Measurements from ENCODE around the gene SNX12. TPM values are rescaled to one million over a fixed set of nuclear protein-coding genes. Genes with fewer than 3 reads are reported as not detected.

SNX12 gene
- total RNA-seq, 1 experiment from 2014 or later, result 69.4 TPM

DNA sequence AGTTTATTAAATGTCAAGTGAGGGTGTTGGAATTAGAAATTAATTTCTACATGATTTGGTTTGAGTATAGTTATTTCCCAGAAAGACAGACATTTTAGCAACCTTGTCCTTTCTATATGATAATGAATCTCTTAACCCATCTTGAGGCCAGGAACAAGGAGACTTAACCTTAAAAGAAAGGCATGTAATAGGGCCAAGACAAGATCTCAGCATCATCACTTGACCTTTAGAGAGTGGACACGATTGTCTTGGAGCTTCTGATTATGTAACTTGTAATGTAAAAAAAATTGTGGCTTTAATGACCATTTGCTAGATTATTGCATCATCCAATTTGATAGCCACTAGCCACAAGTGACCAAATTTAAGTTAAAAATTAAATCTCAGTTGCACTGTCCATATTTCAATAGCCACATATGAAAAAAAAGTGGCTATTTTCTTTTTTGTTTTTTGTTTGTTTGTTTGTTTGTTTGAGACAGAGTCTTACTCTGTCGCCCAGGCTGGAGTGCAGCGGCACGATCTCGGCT, 14.1 kb upstream of the SNX12 start:
- ChIA-PET POLR2A (no interaction called here), CTCF (no interaction called here)
- Mint-ChIP-seq H3K4me1 (peaks cover 3% of the 10 kb centered on the region; the same call in 1 of the 2 replicates), H3K27ac (no peak overlapping the region), H3K27me3 (ENCODE audit: low read depth) (no peaks in the 10 kb centered on the region; the same call in 1 of the 2 replicates), H3K9me3 (no peaks in the 10 kb centered on the region), H3K4me3 (no peak overlapping the region), H3K36me3 (no peaks in the 10 kb centered on the region)
- DNase-seq (ENCODE audit: low spot score) (no peak), ATAC-seq (no peak)
- TF ChIP-seq, protein P1, sequence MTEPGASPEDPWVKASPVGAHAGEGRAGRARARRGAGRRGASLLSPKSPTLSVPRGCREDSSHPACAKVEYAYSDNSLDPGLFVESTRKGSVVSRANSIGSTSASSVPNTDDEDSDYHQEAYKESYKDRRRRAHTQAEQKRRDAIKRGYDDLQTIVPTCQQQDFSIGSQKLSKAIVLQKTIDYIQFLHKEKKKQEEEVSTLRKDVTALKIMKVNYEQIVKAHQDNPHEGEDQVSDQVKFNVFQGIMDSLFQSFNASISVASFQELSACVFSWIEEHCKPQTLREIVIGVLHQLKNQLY (CRISPR knock-in tag; IDR thresholded peaks at IDR 0.05), result no peak
- TF ChIP-seq ETV6 (CRISPR knock-in tag; IDR thresholded peaks at IDR 0.05) (no peak), GABPB1 (CRISPR knock-in tag; IDR thresholded peaks at IDR 0.05) (no peak), NFE2L1 (CRISPR knock-in tag; IDR thresholded peaks at IDR 0.05) (no peak), ATF1 (CRISPR knock-in tag; IDR thresholded peaks at IDR 0.05) (no peak), SP1 (CRISPR knock-in tag; conservative IDR thresholded peaks at IDR 0.05) (no peak), FOXJ3 (CRISPR knock-in tag; IDR thresholded peaks at IDR 0.05; ENCODE audit: borderline replicate concordance) (no peak), ZNF138 (CRISPR knock-in tag; conservative IDR thresholded peaks at IDR 0.05) (no peak), PRRX2 (CRISPR knock-in tag; IDR thresholded peaks at IDR 0.05) (no peak), GRHL2 (CRISPR knock-in tag; IDR thresholded peaks at IDR 0.05; ENCODE audit: insufficient replicate concordance, severe bottlenecking) (no peak)
- TF ChIP-seq, protein P2, sequence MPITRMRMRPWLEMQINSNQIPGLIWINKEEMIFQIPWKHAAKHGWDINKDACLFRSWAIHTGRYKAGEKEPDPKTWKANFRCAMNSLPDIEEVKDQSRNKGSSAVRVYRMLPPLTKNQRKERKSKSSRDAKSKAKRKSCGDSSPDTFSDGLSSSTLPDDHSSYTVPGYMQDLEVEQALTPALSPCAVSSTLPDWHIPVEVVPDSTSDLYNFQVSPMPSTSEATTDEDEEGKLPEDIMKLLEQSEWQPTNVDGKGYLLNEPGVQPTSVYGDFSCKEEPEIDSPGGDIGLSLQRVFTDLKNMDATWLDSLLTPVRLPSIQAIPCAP (CRISPR knock-in tag; IDR thresholded peaks at IDR 0.05), result no peak
- TF ChIP-seq, protein P3, sequence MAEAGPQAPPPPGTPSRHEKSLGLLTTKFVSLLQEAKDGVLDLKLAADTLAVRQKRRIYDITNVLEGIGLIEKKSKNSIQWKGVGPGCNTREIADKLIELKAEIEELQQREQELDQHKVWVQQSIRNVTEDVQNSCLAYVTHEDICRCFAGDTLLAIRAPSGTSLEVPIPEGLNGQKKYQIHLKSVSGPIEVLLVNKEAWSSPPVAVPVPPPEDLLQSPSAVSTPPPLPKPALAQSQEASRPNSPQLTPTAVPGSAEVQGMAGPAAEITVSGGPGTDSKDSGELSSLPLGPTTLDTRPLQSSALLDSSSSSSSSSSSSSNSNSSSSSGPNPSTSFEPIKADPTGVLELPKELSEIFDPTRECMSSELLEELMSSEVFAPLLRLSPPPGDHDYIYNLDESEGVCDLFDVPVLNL (CRISPR knock-in tag; IDR thresholded peaks at IDR 0.05; ENCODE audit: borderline replicate concordance, low read depth), result no peak
- TF ChIP-seq, protein P4, sequence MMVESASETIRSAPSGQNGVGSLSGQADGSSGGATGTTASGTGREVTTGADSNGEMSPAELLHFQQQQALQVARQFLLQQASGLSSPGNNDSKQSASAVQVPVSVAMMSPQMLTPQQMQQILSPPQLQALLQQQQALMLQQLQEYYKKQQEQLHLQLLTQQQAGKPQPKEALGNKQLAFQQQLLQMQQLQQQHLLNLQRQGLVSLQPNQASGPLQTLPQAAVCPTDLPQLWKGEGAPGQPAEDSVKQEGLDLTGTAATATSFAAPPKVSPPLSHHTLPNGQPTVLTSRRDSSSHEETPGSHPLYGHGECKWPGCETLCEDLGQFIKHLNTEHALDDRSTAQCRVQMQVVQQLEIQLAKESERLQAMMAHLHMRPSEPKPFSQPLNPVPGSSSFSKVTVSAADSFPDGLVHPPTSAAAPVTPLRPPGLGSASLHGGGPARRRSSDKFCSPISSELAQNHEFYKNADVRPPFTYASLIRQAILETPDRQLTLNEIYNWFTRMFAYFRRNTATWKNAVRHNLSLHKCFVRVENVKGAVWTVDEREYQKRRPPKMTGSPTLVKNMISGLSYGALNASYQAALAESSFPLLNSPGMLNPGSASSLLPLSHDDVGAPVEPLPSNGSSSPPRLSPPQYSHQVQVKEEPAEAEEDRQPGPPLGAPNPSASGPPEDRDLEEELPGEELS (CRISPR knock-in tag; IDR thresholded peaks at IDR 0.05), result no peak
- TF ChIP-seq, protein P5, sequence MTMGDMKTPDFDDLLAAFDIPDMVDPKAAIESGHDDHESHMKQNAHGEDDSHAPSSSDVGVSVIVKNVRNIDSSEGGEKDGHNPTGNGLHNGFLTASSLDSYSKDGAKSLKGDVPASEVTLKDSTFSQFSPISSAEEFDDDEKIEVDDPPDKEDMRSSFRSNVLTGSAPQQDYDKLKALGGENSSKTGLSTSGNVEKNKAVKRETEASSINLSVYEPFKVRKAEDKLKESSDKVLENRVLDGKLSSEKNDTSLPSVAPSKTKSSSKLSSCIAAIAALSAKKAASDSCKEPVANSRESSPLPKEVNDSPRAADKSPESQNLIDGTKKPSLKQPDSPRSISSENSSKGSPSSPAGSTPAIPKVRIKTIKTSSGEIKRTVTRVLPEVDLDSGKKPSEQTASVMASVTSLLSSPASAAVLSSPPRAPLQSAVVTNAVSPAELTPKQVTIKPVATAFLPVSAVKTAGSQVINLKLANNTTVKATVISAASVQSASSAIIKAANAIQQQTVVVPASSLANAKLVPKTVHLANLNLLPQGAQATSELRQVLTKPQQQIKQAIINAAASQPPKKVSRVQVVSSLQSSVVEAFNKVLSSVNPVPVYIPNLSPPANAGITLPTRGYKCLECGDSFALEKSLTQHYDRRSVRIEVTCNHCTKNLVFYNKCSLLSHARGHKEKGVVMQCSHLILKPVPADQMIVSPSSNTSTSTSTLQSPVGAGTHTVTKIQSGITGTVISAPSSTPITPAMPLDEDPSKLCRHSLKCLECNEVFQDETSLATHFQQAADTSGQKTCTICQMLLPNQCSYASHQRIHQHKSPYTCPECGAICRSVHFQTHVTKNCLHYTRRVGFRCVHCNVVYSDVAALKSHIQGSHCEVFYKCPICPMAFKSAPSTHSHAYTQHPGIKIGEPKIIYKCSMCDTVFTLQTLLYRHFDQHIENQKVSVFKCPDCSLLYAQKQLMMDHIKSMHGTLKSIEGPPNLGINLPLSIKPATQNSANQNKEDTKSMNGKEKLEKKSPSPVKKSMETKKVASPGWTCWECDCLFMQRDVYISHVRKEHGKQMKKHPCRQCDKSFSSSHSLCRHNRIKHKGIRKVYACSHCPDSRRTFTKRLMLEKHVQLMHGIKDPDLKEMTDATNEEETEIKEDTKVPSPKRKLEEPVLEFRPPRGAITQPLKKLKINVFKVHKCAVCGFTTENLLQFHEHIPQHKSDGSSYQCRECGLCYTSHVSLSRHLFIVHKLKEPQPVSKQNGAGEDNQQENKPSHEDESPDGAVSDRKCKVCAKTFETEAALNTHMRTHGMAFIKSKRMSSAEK (CRISPR knock-in tag; IDR thresholded peaks at IDR 0.05; ENCODE audit: borderline replicate concordance), result no peak
- TF ChIP-seq, protein P6, sequence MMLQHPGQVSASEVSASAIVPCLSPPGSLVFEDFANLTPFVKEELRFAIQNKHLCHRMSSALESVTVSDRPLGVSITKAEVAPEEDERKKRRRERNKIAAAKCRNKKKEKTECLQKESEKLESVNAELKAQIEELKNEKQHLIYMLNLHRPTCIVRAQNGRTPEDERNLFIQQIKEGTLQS (CRISPR knock-in tag; conservative IDR thresholded peaks at IDR 0.05), result no peak
- TF ChIP-seq, protein P7, sequence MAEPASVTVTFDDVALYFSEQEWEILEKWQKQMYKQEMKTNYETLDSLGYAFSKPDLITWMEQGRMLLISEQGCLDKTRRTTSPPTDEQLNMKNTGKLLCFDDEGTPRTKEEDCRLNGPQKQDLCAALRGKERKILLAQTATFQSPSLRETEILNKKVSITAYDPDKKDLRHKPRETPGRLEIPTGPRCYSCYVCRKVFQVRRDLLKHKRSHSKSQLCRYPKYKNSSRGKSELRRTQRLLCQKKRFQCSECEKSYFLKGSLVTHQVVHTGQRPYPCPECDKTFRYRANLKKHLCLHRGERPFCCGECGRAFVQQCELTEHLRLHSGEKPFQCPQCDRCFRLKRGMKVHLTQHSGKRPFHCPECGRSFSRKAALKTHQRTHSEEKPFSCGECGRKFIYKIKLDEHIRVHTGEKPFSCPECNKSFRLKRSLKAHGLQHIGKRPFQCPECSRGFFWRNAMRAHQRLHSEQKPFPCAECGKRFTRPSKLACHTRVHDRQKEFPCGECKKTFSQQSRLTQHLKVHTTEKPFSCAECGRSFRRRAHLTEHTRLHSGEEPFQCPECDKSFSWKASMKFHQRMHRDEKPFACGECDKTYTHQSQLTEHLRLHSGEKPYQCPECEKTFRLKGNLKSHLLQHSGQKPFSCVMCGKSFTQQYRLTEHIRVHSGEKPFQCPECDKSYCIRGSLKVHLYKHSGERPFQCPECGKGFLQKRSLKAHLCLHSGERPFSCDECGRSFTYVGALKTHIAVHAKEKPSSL (CRISPR knock-in tag; conservative IDR thresholded peaks at IDR 0.05), result no peak
- TF ChIP-seq, protein P8, sequence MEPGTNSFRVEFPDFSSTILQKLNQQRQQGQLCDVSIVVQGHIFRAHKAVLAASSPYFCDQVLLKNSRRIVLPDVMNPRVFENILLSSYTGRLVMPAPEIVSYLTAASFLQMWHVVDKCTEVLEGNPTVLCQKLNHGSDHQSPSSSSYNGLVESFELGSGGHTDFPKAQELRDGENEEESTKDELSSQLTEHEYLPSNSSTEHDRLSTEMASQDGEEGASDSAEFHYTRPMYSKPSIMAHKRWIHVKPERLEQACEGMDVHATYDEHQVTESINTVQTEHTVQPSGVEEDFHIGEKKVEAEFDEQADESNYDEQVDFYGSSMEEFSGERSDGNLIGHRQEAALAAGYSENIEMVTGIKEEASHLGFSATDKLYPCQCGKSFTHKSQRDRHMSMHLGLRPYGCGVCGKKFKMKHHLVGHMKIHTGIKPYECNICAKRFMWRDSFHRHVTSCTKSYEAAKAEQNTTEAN (CRISPR knock-in tag; IDR thresholded peaks at IDR 0.05), result no peak
- TF ChIP-seq, protein P9, sequence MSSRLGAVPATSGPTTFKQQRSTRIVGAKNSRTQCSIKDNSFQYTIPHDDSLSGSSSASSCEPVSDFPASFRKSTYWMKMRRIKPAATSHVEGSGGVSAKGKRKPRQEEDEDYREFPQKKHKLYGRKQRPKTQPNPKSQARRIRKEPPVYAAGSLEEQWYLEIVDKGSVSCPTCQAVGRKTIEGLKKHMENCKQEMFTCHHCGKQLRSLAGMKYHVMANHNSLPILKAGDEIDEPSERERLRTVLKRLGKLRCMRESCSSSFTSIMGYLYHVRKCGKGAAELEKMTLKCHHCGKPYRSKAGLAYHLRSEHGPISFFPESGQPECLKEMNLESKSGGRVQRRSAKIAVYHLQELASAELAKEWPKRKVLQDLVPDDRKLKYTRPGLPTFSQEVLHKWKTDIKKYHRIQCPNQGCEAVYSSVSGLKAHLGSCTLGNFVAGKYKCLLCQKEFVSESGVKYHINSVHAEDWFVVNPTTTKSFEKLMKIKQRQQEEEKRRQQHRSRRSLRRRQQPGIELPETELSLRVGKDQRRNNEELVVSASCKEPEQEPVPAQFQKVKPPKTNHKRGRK (CRISPR knock-in tag; IDR thresholded peaks at IDR 0.05; ENCODE audit: borderline replicate concordance), result no peak
- TF ChIP-seq, protein P10, sequence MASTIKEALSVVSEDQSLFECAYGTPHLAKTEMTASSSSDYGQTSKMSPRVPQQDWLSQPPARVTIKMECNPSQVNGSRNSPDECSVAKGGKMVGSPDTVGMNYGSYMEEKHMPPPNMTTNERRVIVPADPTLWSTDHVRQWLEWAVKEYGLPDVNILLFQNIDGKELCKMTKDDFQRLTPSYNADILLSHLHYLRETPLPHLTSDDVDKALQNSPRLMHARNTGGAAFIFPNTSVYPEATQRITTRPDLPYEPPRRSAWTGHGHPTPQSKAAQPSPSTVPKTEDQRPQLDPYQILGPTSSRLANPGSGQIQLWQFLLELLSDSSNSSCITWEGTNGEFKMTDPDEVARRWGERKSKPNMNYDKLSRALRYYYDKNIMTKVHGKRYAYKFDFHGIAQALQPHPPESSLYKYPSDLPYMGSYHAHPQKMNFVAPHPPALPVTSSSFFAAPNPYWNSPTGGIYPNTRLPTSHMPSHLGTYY (CRISPR knock-in tag; IDR thresholded peaks at IDR 0.05), result no peak
